Uterus (tissue), 2 donors: ENCODE results near the gene FSD2.

Source experiments
- CTCF ChIP-seq, 4 experiments: fragments of 200-600 bp in 2 of 4; fragments of 450-650 bp in 2 of 4; sonication (generic) in 2 of 4; IDR thresholded peaks; one replicate each; pipeline ENCODE4 v1.5.1; 2016 to 2019; ENCODE audit warnings: antibody characterized with exemption in 4 of 4, mild to moderate bottlenecking in 2 of 4, moderate library complexity in 1 of 4
- POLR2A ChIP-seq, 2 donors: fragments of 450-650 bp; IDR thresholded peaks; one replicate each; pipeline ENCODE4 v1.6.1; 2016; ENCODE audit warnings: antibody characterized with exemption in 2 of 2, mild to moderate bottlenecking in 1 of 2, moderate library complexity in 1 of 2

- TF ChIP-seq CTCF (IDR thresholded peaks at IDR 0.05), result no peak
- no peak for TF ChIP-seq POLR2A (IDR thresholded peaks at IDR 0.05)
These were observed 5.1 kb upstream of the FSD2 start for GRCh38 chr15:82810890-82811426.
